Motor neuron (in vitro differentiated cells): ENCODE results near the gene GABPB2. TPM values are rescaled to one million over a fixed set of nuclear protein-coding genes. Genes with fewer than 3 reads are reported as not detected.

Experiments
- ATAC-seq, 8 experiments: fragments of 200-7000 bp; cut with Tn5 transposase; replicated peaks in 6 of 8; 2 replicates each; pipeline ENCODE4 v1.8.0; 2021; ENCODE audit warnings: mild to moderate bottlenecking in 8 of 8, moderate library complexity in 8 of 8
- H3K27ac ChIP-seq, 2 donors: fragments of 250-450 bp; sonication (Bioruptor Pico); 2 replicates each; pipeline ENCODE4 v1.9.0; 2021; ENCODE audit warnings: antibody characterized with exemption in 2 of 2, mild to moderate bottlenecking in 2 of 2, moderate library complexity in 1 of 2
- H3K4me1 ChIP-seq, 2 donors: fragments of 250-450 bp; sonication (Bioruptor Pico); replicated peaks in 1 of 2; 2 replicates each; pipeline ENCODE4 v1.6.1; 2021; ENCODE audit warnings: antibody characterized with exemption in 2 of 2, mild to moderate bottlenecking in 2 of 2, moderate library complexity in 1 of 2
- H3K4me3 ChIP-seq, 5 donors: fragments of 250-450 bp; sonication (Bioruptor Pico); 2 replicates each; pipeline ENCODE4 v1.9.0; 2021; ENCODE audit warnings: antibody characterized with exemption in 5 of 5, mild to moderate bottlenecking in 5 of 5, moderate library complexity in 4 of 5
- WGBS, 10 experiments: fragments of 450-650 bp; shearing (Covaris generic); methylation state at CpG; one replicate each; pipeline ENCODE4 v1.0.0; 2022; 5-methylcytosine and 5-hydroxymethylcytosine counted together
- in situ Hi-C, 9 experiments: fragments of 400-800 bp; cut with MboI; loops; one replicate each; pipeline ENCODE4 v1.15.0; 2021; ENCODE audit warnings: low sequenced_read_pairs in 9 of 9, low pct_unique_long_range_greater_than_20kb in 2 of 9; ENCODE audit not compliant: unreplicated experiment in 9 of 9
- total RNA-seq, 8 experiments: library from RNA; unstranded; fragments of 300-600 nt; gene quantifications; 2 replicates each; pipeline versions ENCODE4 v1.2.3 to v1.2.4, GENCODE V29; 2022

GABPB2 gene
- total RNA-seq, 8 experiments from 2014 or later = 4.2 to 20.5 (median 6.1) TPM

- WGBS, 10 experiments = 0 to 100% (median 73%) methylated on average over 1 to 5 of the region's 5 CpGs
Observed at GRCh38 chr1:151124763-151125403, 54.3 kb downstream of the GABPB2 start.

GRCh38 chr1:151128800-151129199 lies 58.2 kb downstream of the GABPB2 start:
- in situ Hi-C loops = no loop called here
- ATAC-seq = no peak
- Histone ChIP-seq H3K27ac (no peak overlapping the region), H3K4me3 (no peak overlapping the region), H3K4me1 (peaks cover 8 to 15% of the 10 kb centered on the region in 2 donors)
- 29 to 96% (median 75%) methylated on average over 1 to 6 of the region's 6 CpGs; no CpG with 5 or more reads in 1 of the 10 experiments for WGBS, 10 experiments

More at GRCh38 chr1:151124763-151125403, 54.3 kb downstream of the GABPB2 start:
- no peak for ATAC-seq
- H3K27ac ChIP-seq = no peak overlapping the region
- H3K4me3 ChIP-seq = no peak overlapping the region
- in situ Hi-C loops = no loop called here
- H3K4me1 ChIP-seq = no peaks in the 10 kb centered on the region

- in situ Hi-C loops = no loop called here
- peak overlapping the region; percentile 11 to 28 (median 22) for H3K4me3 ChIP-seq
Observed at GRCh38 chr1:151130987-151131586, 60.5 kb downstream of the GABPB2 start.

GRCh38 chr1:151131701-151132334 lies 61.3 kb downstream of the GABPB2 start:
- ATAC-seq = peak in 7 of 8 experiments; percentile 3 to 62 (median 53)
- H3K27ac ChIP-seq = no peak overlapping the region
- WGBS, 10 experiments = 10 to 83% (median 27%) methylated on average over 3 to 13 of the region's 39 CpGs; no CpG with 5 or more reads in 1 of the 10 experiments
- peaks cover 8 to 15% of the 10 kb centered on the region in 2 donors for H3K4me1 ChIP-seq
- H3K4me3 ChIP-seq = peak overlapping the region; percentile 11 to 28 (median 22)
- in situ Hi-C loops = no loop called here

More at GRCh38 chr1:151130987-151131586, 60.5 kb downstream of the GABPB2 start:
- peak; percentile 83 to 99 (median 96) for ATAC-seq
- 0 to 100% (median 37%) methylated on average over 1 to 37 of the region's 45 CpGs for WGBS, 10 experiments
- Histone ChIP-seq H3K4me1 (peaks cover 8 to 15% of the 10 kb centered on the region in 2 donors), H3K27ac (no peak overlapping the region)

GRCh38 chr1:151132335-151133017 lies 61.9 kb downstream of the GABPB2 start:
- no peak for ATAC-seq
- 60 to 90% (median 77%) methylated on average over 1 to 22 of the region's 74 CpGs; no CpG with 5 or more reads in 6 of the 10 experiments for WGBS, 10 experiments
- no peak overlapping the region for H3K27ac ChIP-seq
- no peak overlapping the region for H3K4me3 ChIP-seq
- in situ Hi-C loops = no loop called here
- peaks cover 8 to 15% of the 10 kb centered on the region in 2 donors for H3K4me1 ChIP-seq

GRCh38 chr1:151133018-151133806 lies 62.7 kb downstream of the GABPB2 start:
- H3K4me3 ChIP-seq = no peak overlapping the region
- H3K27ac ChIP-seq = no peak overlapping the region
- peaks cover 8 to 15% of the 10 kb centered on the region in 2 donors for H3K4me1 ChIP-seq
- peak in 1 of 8 experiments; percentile 13 for ATAC-seq
- WGBS, 10 experiments = 73 to 86% methylated on average over 4 of the region's 65 CpGs; no CpG with 5 or more reads in 8 of the 10 experiments
- in situ Hi-C loops = no loop called here

GRCh38 chr1:151134396-151134795 lies 63.8 kb downstream of the GABPB2 start:
- in situ Hi-C loops = no loop called here
- Histone ChIP-seq H3K4me3 (no peak overlapping the region), H3K27ac (no peak overlapping the region), H3K4me1 (peaks cover 8 to 15% of the 10 kb centered on the region in 2 donors)
- no peak for ATAC-seq
- WGBS, 10 experiments = 40 to 100% (median 92%) methylated on average over 1 to 3 of the region's 3 CpGs; no CpG with 5 or more reads in 2 of the 10 experiments

GRCh38 chr1:151134991-151135390 lies 64.4 kb downstream of the GABPB2 start:
- peaks cover 8 to 15% of the 10 kb centered on the region in 2 donors for H3K4me1 ChIP-seq
- ATAC-seq = no peak
- WGBS, 10 experiments = 80 to 100% (median 89%) methylated on average over 1 to 6 of the region's 7 CpGs; no CpG with 5 or more reads in 7 of the 10 experiments
- in situ Hi-C loops = no loop called here
- no peak overlapping the region for H3K27ac ChIP-seq
- H3K4me3 ChIP-seq = no peak overlapping the region

GRCh38 chr1:151135433-151136385 lies 65.1 kb downstream of the GABPB2 start:
- no peak overlapping the region for H3K4me3 ChIP-seq

GRCh38 chr1:151137789-151138188 lies 67.2 kb downstream of the GABPB2 start:
- in situ Hi-C loops = no loop called here
- ATAC-seq = no peak
- Histone ChIP-seq H3K4me1 (peaks cover 2 to 7% of the 10 kb centered on the region in 2 donors), H3K4me3 (no peak overlapping the region), H3K27ac (no peak overlapping the region)
- 86 to 100% (median 95%) methylated on average over 1 to 4 of the region's 7 CpGs; no CpG with 5 or more reads in 6 of the 10 experiments for WGBS, 10 experiments

More at GRCh38 chr1:151135433-151136385, 65.1 kb downstream of the GABPB2 start:
- WGBS, 10 experiments = 66 to 93% (median 91%) methylated on average over 3 to 6 of the region's 12 CpGs; no CpG with 5 or more reads in 5 of the 10 experiments
- peaks cover 8 to 15% of the 10 kb centered on the region in 2 donors for H3K4me1 ChIP-seq
- no peak overlapping the region for H3K27ac ChIP-seq
- in situ Hi-C loops = no loop called here
- no peak for ATAC-seq

GRCh38 chr1:151142411-151143056 lies 72.0 kb downstream of the GABPB2 start:
- Histone ChIP-seq H3K27ac (peak overlapping the region in 1 of 2 donors; percentile 4), H3K4me3 (no peak overlapping the region)
- in situ Hi-C loops = no loop called here

More at GRCh38 chr1:151142411-151143056, 72.0 kb downstream of the GABPB2 start:
- 20 to 100% methylated on average over 1 to 2 of the region's 5 CpGs; no CpG with 5 or more reads in 8 of the 10 experiments for WGBS, 10 experiments
- peak in 2 of 8 experiments; percentile 4 to 8 for ATAC-seq
- peaks cover 28 to 34% of the 10 kb centered on the region in 2 donors for H3K4me1 ChIP-seq
